RWPE1 (cell line): ENCODE results near the gene DNMBP.

Experiments used
- CTCF ChIA-PET: fragments of 350-600 bp; sonication (Branson Sonifier 250); formaldehyde crosslinking; extraction: SDS; loops from one replicate; lab custom pipeline; 2021; lab: Yijun Ruan, JAX
- POLR2A ChIA-PET: fragments of 400-600 bp; formaldehyde crosslinking; extraction: SDS; loops from one replicate; lab custom pipeline; 2020; ENCODE audit warnings: antibody characterized with exemption; ENCODE audit not compliant: low non-redundant PET; lab: Yijun Ruan, JAX
- DNase-seq: peaks from one replicate; pipeline ENCODE4 v3.0.0; 2012; ENCODE audit warnings: low spot score
- H3K27ac ChIP-seq: fragments of 450-650 bp; 2 replicates; pipeline ENCODE4 v1.5.1; 2017
- CTCF ChIP-seq: fragments of 450-650 bp; conservative IDR thresholded peaks from 2 replicates; pipeline ENCODE4 v1.5.1; 2017; ENCODE audit warnings: low read depth, mild to moderate bottlenecking

The DNMBP gene

DNA sequence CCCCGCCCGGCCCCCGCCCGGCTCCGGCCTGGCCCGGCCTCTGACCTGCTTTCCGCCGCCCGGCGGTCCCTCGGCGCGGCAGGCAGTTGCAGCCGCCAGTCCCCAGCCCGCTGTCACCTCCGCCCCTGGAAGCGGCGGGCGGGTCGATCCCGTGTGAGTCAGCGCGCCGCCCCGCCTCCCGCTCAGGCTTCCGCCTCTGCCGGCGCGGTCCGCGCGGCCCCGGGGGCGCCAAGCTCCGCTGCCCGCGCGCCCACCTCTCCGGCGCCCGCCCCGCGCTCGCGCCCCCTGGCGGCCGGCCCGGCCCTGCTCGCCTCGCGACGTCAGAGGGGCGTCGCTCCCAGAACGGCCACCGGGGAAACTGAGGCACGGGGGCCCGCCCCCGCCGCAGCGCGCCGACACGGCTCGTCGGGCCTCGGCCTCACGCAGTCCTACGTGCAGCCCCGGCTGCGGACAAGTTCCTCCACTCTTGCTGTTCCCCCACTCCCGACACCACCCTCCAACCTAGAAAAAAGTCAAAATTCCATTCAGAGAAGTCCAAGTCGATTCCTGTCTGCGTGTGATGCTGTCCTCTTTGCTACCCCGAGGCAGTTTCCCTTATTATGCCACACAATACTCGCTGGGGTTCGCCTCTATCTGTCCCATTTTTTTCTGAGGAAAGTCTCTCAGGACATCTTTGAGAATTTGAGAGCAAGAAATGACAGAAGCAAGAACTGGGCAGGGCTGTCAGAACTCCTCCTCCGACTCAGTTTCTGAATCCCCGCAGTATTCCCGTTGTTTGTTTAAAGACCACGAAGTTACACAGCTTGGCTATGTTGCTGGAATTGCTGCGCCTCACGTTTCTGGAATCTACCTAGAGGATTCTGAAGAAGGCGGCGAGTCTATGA lies at the start of gene DNMBP:
Gene DNMBP (minus strand): TSS at position 155 of the 884 bp plus-strand sequence. CDS start 37,823 bp downstream, outside the sequence.
- TF ChIP-seq CTCF: peak; percentile 88
- DNase-seq: peak; percentile 95
- POLR2A ChIA-PET: no interaction called here
- H3K27ac ChIP-seq: peak within 1 kb of the TSS; percentile 89
- CTCF ChIA-PET: interaction anchor here (0.7 to 2.1 kb wide), 18 partner anchors 8 to 164 kb away, joined by 3 to 14 read pairs (median 4); no protein-coding TSS in a partner anchor

- CTCF ChIA-PET: no interaction called here
- no peak overlapping the region for H3K27ac ChIP-seq
- DNase-seq: no peak
- TF ChIP-seq CTCF: no peak
- POLR2A ChIA-PET: no interaction called here
These were observed 48.2 kb upstream of the DNMBP start for GRCh38 chr10:100057948-100058347.

DNA sequence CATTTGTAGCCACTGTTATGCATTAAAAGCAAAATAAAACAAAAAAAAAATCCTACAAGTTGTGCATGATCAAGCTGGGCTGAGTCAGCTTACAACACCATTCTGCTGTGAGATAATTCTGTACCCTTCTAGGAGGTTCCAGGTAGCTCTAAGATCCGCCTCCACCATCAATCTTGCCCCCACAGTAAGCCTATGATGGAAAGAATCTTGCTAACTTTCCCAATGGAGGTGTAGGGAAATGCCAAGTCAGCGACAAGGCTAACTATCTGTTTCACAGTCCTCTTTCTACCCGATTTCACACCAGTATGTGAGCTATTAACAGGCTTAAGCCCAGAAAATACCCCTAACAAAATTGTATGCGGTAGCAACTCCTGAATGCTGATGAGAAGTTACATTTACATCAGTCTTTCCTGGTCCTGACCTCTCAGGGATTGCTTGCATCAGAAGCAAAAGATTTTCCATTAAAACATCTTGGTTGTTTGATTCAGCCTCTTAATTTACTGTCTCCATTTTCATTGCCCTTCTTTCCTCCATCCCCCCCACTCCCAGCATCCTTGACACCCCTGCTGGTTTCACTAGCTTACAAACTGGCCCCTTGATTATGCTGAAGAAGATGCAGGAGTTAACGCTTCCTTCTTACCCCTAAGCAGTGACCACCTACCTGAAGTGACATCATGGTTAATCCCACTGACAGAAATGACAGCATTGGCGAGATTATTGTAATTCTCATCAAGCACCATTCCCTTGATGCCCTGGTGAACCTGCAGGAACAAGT lies 44.1 kb upstream of the DNMBP start:
- CTCF ChIA-PET: interaction anchor here (0.6 kb wide), 1 partner anchor 372 kb away, joined by 10 read pairs; no protein-coding TSS in a partner anchor
- no peak for TF ChIP-seq CTCF
- no peak for DNase-seq
- no peak overlapping the region for H3K27ac ChIP-seq
- POLR2A ChIA-PET: no interaction called here

GRCh38 chr10:100046021-100046486 lies 36.3 kb upstream of the DNMBP start:
- DNase-seq: peak; percentile 77
- peak; percentile 93 for TF ChIP-seq CTCF
- H3K27ac ChIP-seq: peak overlapping the region; percentile 49
- POLR2A ChIA-PET: interaction anchor here (1.4 kb wide), 1 partner anchor 140 kb away, joined by 4 read pairs; no protein-coding TSS in a partner anchor
- CTCF ChIA-PET: interaction anchor here (0.5 to 4.1 kb wide), 33 partner anchors 11 to 454 kb away, joined by 3 to 44 read pairs (median 3); partner anchors contain the start of gene DNMBP

GRCh38 chr10:100045592-100045991 lies 35.8 kb upstream of the DNMBP start:
- ChIA-PET CTCF (interaction anchor here (0.5 to 4.1 kb wide), 33 partner anchors 10 to 453 kb away, joined by 3 to 44 read pairs (median 3); partner anchors contain the start of gene DNMBP), POLR2A (interaction anchor here (1.4 kb wide), 1 partner anchor 139 kb away, joined by 4 read pairs; no protein-coding TSS in a partner anchor)
- DNase-seq: no peak
- TF ChIP-seq CTCF: no peak
- H3K27ac ChIP-seq: no peak overlapping the region

- POLR2A ChIA-PET: no interaction called here
- no peak for DNase-seq
These were observed 34.0 kb upstream of the DNMBP start for GRCh38 chr10:100043796-100044195.

More at GRCh38 chr10:100043796-100044195, 34.0 kb upstream of the DNMBP start:
- peak overlapping the region; percentile 91 for H3K27ac ChIP-seq
- CTCF ChIA-PET: interaction anchor here (0.6 to 4.1 kb wide), 2 partner anchors 137 to 212 kb away, joined by 4 to 44 read pairs; no protein-coding TSS in a partner anchor
- no peak for TF ChIP-seq CTCF
